ENCODE measurements around the gene FXYD7.

GRCh38 chr19:35119578-35120155 is 23.4 kb upstream of the FXYD7 start:
- no peak for TF ChIP-seq RAD21 (IDR thresholded peaks at IDR 0.05; ENCODE audit: low read length)
- no peak for TF ChIP-seq POLR2A (IDR thresholded peaks at IDR 0.05; ENCODE audit: low read depth, low read length)
- TF ChIP-seq CTCF (conservative IDR thresholded peaks at IDR 0.05; ENCODE audit: low read depth, low read length): no peak
- no peak for TF ChIP-seq MAZ (IDR thresholded peaks at IDR 0.05; ENCODE audit: borderline replicate concordance, low read depth, low read length)
